ENCODE results near the gene NKX6-2. TPM values are rescaled to one million over a fixed set of nuclear protein-coding genes. Genes with fewer than 3 reads are reported as not detected.
"Not testable (repeated sequence)": the region's sequence is repeated elsewhere in the genome, so short reads cannot be mapped to it uniquely, and the experiment has no call there.

Gene NKX6-2
- total RNA-seq, 1 donor from 2014 or later: not detected

GRCh38 chr10:132755166-132755711 is 30.7 kb downstream of the NKX6-2 start:
- DNase-seq (ENCODE audit: low read depth in 2 of 2): no peak

GRCh38 chr10:132754071-132754470 is 31.9 kb downstream of the NKX6-2 start:
- DNase-seq (ENCODE audit: low read depth in 2 of 2): no peak

GRCh38 chr10:132753596-132753995 is 32.4 kb downstream of the NKX6-2 start:
- no peak for DNase-seq (ENCODE audit: low read depth in 2 of 2)

- no peak for DNase-seq (ENCODE audit: low read depth in 2 of 2)
Measured at GRCh38 chr10:132752961-132753360, 33.0 kb downstream of the NKX6-2 start.

GRCh38 chr10:132752378-132752777 is 33.6 kb downstream of the NKX6-2 start:
- no peak for DNase-seq (ENCODE audit: low read depth in 2 of 2)

- DNase-seq (ENCODE audit: low read depth in 2 of 2): no peak
Measured at GRCh38 chr10:132750936-132751335, 35.0 kb downstream of the NKX6-2 start.

GRCh38 chr10:132749371-132749795 is 36.6 kb downstream of the NKX6-2 start:
- no peak for DNase-seq (ENCODE audit: low read depth in 2 of 2)

- DNase-seq (ENCODE audit: low read depth in 2 of 2): no peak
Measured at GRCh38 chr10:132748545-132749370, 37.2 kb downstream of the NKX6-2 start.

GRCh38 chr10:132748135-132748534 is 37.8 kb downstream of the NKX6-2 start:
- DNase-seq (ENCODE audit: low read depth in 2 of 2): no peak

GRCh38 chr10:132746801-132747625 is 38.9 kb downstream of the NKX6-2 start:
- no peak for DNase-seq (ENCODE audit: low read depth in 2 of 2)

GRCh38 chr10:132746386-132746785 is 39.6 kb downstream of the NKX6-2 start:
- DNase-seq (ENCODE audit: low read depth in 2 of 2): no peak

GRCh38 chr10:132745971-132746370 is 40.0 kb downstream of the NKX6-2 start:
- no peak for DNase-seq (ENCODE audit: low read depth in 2 of 2)

GRCh38 chr10:132745511-132745910 is 40.4 kb downstream of the NKX6-2 start:
- no peak for DNase-seq (ENCODE audit: low read depth in 2 of 2)

- DNase-seq (ENCODE audit: low read depth in 2 of 2): no peak
Measured at GRCh38 chr10:132744839-132745238, 41.1 kb downstream of the NKX6-2 start.

- no peak for DNase-seq (ENCODE audit: low read depth in 2 of 2)
Measured at GRCh38 chr10:132743925-132744490, 41.9 kb downstream of the NKX6-2 start.

- DNase-seq (ENCODE audit: low read depth in 2 of 2): not testable (repeated sequence)
Measured at GRCh38 chr10:132743196-132743924, 42.6 kb downstream of the NKX6-2 start.

- no peak for DNase-seq (ENCODE audit: low read depth in 2 of 2)
Measured at GRCh38 chr10:132742837-132743194, 43.1 kb downstream of the NKX6-2 start.

GRCh38 chr10:132742167-132742836 is 43.6 kb downstream of the NKX6-2 start:
- DNase-seq (ENCODE audit: low read depth in 2 of 2): no peak

- DNase-seq (ENCODE audit: low read depth in 2 of 2): no peak
Measured at GRCh38 chr10:132740588-132740987, 45.4 kb downstream of the NKX6-2 start.

GRCh38 chr10:132739225-132739613 is 46.7 kb downstream of the NKX6-2 start:
- DNase-seq (ENCODE audit: low read depth in 2 of 2): no peak
